ENCODE data around the gene NUAK1.

Gene NUAK1

GRCh38 chr12:106080041-106080790 is 58.5 kb downstream of the NUAK1 start:
- TF ChIP-seq FOXP2 (optimal IDR thresholded peaks at IDR 0.05; ENCODE audit: borderline replicate concordance, extremely low read depth, extremely low read length, insufficient read depth) (no peak), SIN3A (IDR thresholded peaks at IDR 0.05; ENCODE audit: borderline replicate concordance, insufficient read depth, low read length) (no peak), REST (IDR thresholded peaks at IDR 0.05; ENCODE audit: insufficient read depth in 1 of 2, low read depth in 2 of 2, low read length in 2 of 2) (no peak), TAF1 (IDR thresholded peaks at IDR 0.05; ENCODE audit: borderline replicate concordance, insufficient read depth, low read length) (no peak), POLR2AphosphoS5 (IDR thresholded peaks at IDR 0.05; ENCODE audit: low read depth, low read length) (no peak)

GRCh38 chr12:106079148-106079738 is 59.5 kb downstream of the NUAK1 start:
- TF ChIP-seq SIN3A (IDR thresholded peaks at IDR 0.05; ENCODE audit: borderline replicate concordance, insufficient read depth, low read length) (no peak), FOXP2 (optimal IDR thresholded peaks at IDR 0.05; ENCODE audit: borderline replicate concordance, extremely low read depth, extremely low read length, insufficient read depth) (no peak), POLR2AphosphoS5 (IDR thresholded peaks at IDR 0.05; ENCODE audit: low read depth, low read length) (no peak), REST (IDR thresholded peaks at IDR 0.05; ENCODE audit: insufficient read depth in 1 of 2, low read depth in 2 of 2, low read length in 2 of 2) (no peak), TAF1 (IDR thresholded peaks at IDR 0.05; ENCODE audit: borderline replicate concordance, insufficient read depth, low read length) (no peak)

GRCh38 chr12:106078358-106079010 is 60.3 kb downstream of the NUAK1 start:
- TF ChIP-seq FOXP2 (optimal IDR thresholded peaks at IDR 0.05; ENCODE audit: borderline replicate concordance, extremely low read depth, extremely low read length, insufficient read depth) (no peak), TAF1 (IDR thresholded peaks at IDR 0.05; ENCODE audit: borderline replicate concordance, insufficient read depth, low read length) (no peak), POLR2AphosphoS5 (IDR thresholded peaks at IDR 0.05; ENCODE audit: low read depth, low read length) (no peak), REST (IDR thresholded peaks at IDR 0.05; ENCODE audit: insufficient read depth in 1 of 2, low read depth in 2 of 2, low read length in 2 of 2) (no peak), SIN3A (IDR thresholded peaks at IDR 0.05; ENCODE audit: borderline replicate concordance, insufficient read depth, low read length) (no peak)

- no peak for TF ChIP-seq SIN3A (IDR thresholded peaks at IDR 0.05; ENCODE audit: borderline replicate concordance, insufficient read depth, low read length)
- no peak for TF ChIP-seq POLR2AphosphoS5 (IDR thresholded peaks at IDR 0.05; ENCODE audit: low read depth, low read length)
- no peak for TF ChIP-seq FOXP2 (optimal IDR thresholded peaks at IDR 0.05; ENCODE audit: borderline replicate concordance, extremely low read depth, extremely low read length, insufficient read depth)
- TF ChIP-seq TAF1 (IDR thresholded peaks at IDR 0.05; ENCODE audit: borderline replicate concordance, insufficient read depth, low read length) = no peak
- TF ChIP-seq REST (IDR thresholded peaks at IDR 0.05; ENCODE audit: insufficient read depth in 1 of 2, low read depth in 2 of 2, low read length in 2 of 2) = no peak
Measured at GRCh38 chr12:106074706-106075392, 63.9 kb downstream of the NUAK1 start.
